Smooth muscle cell (in vitro differentiated cells): ENCODE measurements around the gene PLEKHA5. TPM values are rescaled to one million over a fixed set of nuclear protein-coding genes. Genes with fewer than 3 reads are reported as not detected.
"Not testable (repeated sequence)": the region's sequence is repeated elsewhere in the genome, so short reads cannot be mapped to it uniquely, and the experiment has no call there.

Experiments
- DNase-seq: peaks from one replicate; lab custom pipeline; 2025; ENCODE audit not compliant: unreplicated experiment; lab: John Stamatoyannopoulos, UW
- H2AFZ ChIP-seq: fragments of 200-600 bp; sonication (generic); 2 replicates; pipeline ENCODE4 v1.6.0; 2016; ENCODE audit warnings: antibody characterized with exemption, low read depth, mild to moderate bottlenecking
- H3F3A ChIP-seq: fragments of 200-600 bp; sonication (generic); 2 replicates; pipeline ENCODE4 v1.6.0; 2017; ENCODE audit warnings: antibody characterized with exemption, low read depth
- H3K27ac ChIP-seq: fragments of 200-600 bp; sonication (generic); 2 replicates; pipeline ENCODE4 v1.5.1; 2016; ENCODE audit warnings: low read depth, mild to moderate bottlenecking
- H3K27me3 ChIP-seq: fragments of 200-600 bp; sonication (generic); 2 replicates; pipeline ENCODE4 v1.6.1; 2016; ENCODE audit warnings: low read depth, mild to moderate bottlenecking
- H3K36me3 ChIP-seq: fragments of 200-600 bp; sonication (generic); 2 replicates; pipeline ENCODE4 v1.5.1; 2016; ENCODE audit warnings: low read depth
- H3K4me1 ChIP-seq: fragments of 200-600 bp; sonication (generic); 2 replicates; pipeline ENCODE4 v1.5.1; 2016; ENCODE audit warnings: low read depth
- H3K4me2 ChIP-seq: fragments of 200-600 bp; sonication (generic); 2 replicates; pipeline ENCODE4 v1.6.0; 2016; ENCODE audit warnings: mild to moderate bottlenecking
- H3K4me3 ChIP-seq: fragments of 200-600 bp; sonication (generic); 2 replicates; pipeline ENCODE4 v1.5.1; 2016; ENCODE audit warnings: mild to moderate bottlenecking
- H3K79me2 ChIP-seq: fragments of 200-600 bp; sonication (generic); 2 replicates; pipeline ENCODE4 v1.6.0; 2016; ENCODE audit warnings: low read depth, mild to moderate bottlenecking
- H3K9ac ChIP-seq: fragments of 200-600 bp; sonication (generic); 2 replicates; pipeline ENCODE4 v1.6.0; 2016; ENCODE audit warnings: low read depth
- H3K9me3 ChIP-seq: fragments of 200-600 bp; sonication (generic); replicated peaks from 2 replicates; pipeline ENCODE4 v1.5.1; 2016; ENCODE audit warnings: low read depth
- H4K20me1 ChIP-seq: fragments of 200-600 bp; sonication (generic); 2 replicates; pipeline ENCODE4 v1.6.0; 2016; ENCODE audit warnings: low read depth
- CTCF ChIP-seq: fragments of 200-600 bp; sonication (generic); IDR thresholded peaks from 2 replicates; pipeline ENCODE4 v1.5.1; 2017; ENCODE audit warnings: borderline replicate concordance, mild to moderate bottlenecking, antibody characterized with exemption; ENCODE audit not compliant: insufficient read depth, poor library complexity, severe bottlenecking
- WGBS: methylation state at CpG from one replicate; pipeline ENCODE4 v1.1.7; 2016; ENCODE audit warnings: low lambda C conversion rate; 5-methylcytosine and 5-hydroxymethylcytosine counted together
- polyA plus RNA-seq: library from polyadenylated mRNA; unstranded; fragments of >200 nt; fragmentation: Nextera tagmentation; extraction: Ambion mirVana; gene quantifications from 2 replicates; pipeline ENCODE4 v1.2.1, GENCODE V29; 2016
- total RNA-seq: library from RNA; depleted of rRNA; stranded (reverse); fragments of >200 nt; gene quantifications from 2 replicates; pipeline ENCODE4 v1.2.3, GENCODE V29; 2014

The PLEKHA5 gene
- total and polyA plus RNA-seq, 2 experiments from 2014 or later, result 21.4 to 43.1 TPM

GRCh38 chr12:19084547-19084946, 45.0 kb upstream of the PLEKHA5 start:
- H3K27me3 ChIP-seq, result no peaks in the 10 kb centered on the region
- 93% methylated on average over 4 of the region's 4 CpGs for WGBS
- H3F3A ChIP-seq, result no peaks in the 10 kb centered on the region
- H4K20me1 ChIP-seq, result no peaks in the 10 kb centered on the region
- H3K4me1 ChIP-seq, result no peaks in the 10 kb centered on the region
- H3K79me2 ChIP-seq, result no peaks in the 10 kb centered on the region
- no peak overlapping the region for H2AFZ ChIP-seq
- H3K4me2 ChIP-seq, result no peak overlapping the region
- H3K27ac ChIP-seq, result no peak overlapping the region
- H3K9me3 ChIP-seq, result no peaks in the 10 kb centered on the region
- H3K4me3 ChIP-seq, result no peak overlapping the region
- no peak for DNase-seq
- H3K9ac ChIP-seq, result no peak overlapping the region
- no peaks in the 10 kb centered on the region for H3K36me3 ChIP-seq
- TF ChIP-seq CTCF, result no peak

- H2AFZ ChIP-seq, result no peak overlapping the region
- no peak for TF ChIP-seq CTCF
Measured at GRCh38 chr12:19085090-19085489, 44.4 kb upstream of the PLEKHA5 start.

DNA sequence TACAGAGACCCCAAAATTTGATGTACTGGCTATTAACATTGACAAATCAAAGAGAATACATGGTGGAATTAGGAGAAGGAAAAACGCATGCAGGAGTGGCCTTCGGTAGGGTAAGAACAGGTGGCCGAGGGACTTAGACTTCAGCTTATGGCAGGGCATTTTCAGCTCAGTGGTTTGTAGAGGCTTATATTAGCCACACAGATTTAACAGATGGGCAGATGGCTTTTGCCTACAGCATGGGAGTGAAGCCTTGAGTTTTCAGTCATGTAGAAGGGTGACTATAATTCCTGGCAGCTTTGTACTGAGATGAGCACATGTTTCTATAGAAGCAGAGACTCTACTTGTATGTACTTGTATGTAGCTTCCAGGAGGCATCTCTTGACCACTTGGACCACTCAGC, 40.9 kb upstream of the PLEKHA5 start:
- no peaks in the 10 kb centered on the region for H3K4me1 ChIP-seq
- H3K27ac ChIP-seq, result no peak overlapping the region
- no peak overlapping the region for H3K4me2 ChIP-seq
- no peaks in the 10 kb centered on the region for H3K27me3 ChIP-seq
- no peak overlapping the region for H2AFZ ChIP-seq
- TF ChIP-seq CTCF, result no peak
- H3K36me3 ChIP-seq, result no peaks in the 10 kb centered on the region
- no peaks in the 10 kb centered on the region for H3F3A ChIP-seq
- H3K9ac ChIP-seq, result no peak overlapping the region
- H3K79me2 ChIP-seq, result no peaks in the 10 kb centered on the region
- no peaks in the 10 kb centered on the region for H3K9me3 ChIP-seq
- WGBS, result 97% methylated on average over 3 of the region's 3 CpGs
- H4K20me1 ChIP-seq, result no peaks in the 10 kb centered on the region
- DNase-seq, result no peak
- H3K4me3 ChIP-seq, result no peak overlapping the region

More at GRCh38 chr12:19085090-19085489, 44.4 kb upstream of the PLEKHA5 start:
- Histone ChIP-seq H3K27me3 (no peaks in the 10 kb centered on the region), H3K4me1 (no peaks in the 10 kb centered on the region), H3K4me3 (no peak overlapping the region), H3K4me2 (no peak overlapping the region), H3K9me3 (no peaks in the 10 kb centered on the region), H3K27ac (no peak overlapping the region), H3F3A (no peaks in the 10 kb centered on the region), H3K79me2 (no peaks in the 10 kb centered on the region), H4K20me1 (no peaks in the 10 kb centered on the region), H3K36me3 (no peaks in the 10 kb centered on the region), H3K9ac (no peak overlapping the region)
- DNase-seq, result no peak
- WGBS, result 85% methylated on average over 2 of the region's 2 CpGs

DNA sequence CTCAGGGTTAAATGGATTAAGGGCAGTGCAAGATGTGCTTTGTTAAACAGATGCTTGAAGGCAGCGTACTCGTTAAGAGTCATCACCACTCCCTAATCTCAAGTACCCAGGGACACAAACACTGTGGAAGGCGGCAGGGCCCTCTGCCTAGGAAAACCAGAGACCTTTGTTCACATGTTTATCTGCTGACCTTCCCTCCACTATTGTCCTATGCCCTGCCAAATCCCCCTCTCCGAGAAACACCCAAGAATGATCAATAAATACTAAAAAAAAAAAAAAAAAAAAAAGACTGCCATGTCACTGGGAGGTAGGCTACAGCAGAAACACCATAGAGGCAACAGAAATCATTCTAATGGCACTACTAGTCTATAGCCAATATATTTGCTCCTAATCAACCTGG, 37.1 kb upstream of the PLEKHA5 start:
- DNase-seq, H3K4me2 ChIP-seq, H4K20me1 ChIP-seq, H2AFZ ChIP-seq, H3K4me1 ChIP-seq, H3K9me3 ChIP-seq, H3F3A ChIP-seq, H3K4me3 ChIP-seq, H3K79me2 ChIP-seq, H3K36me3 ChIP-seq, H3K9ac ChIP-seq, H3K27ac ChIP-seq, H3K27me3 ChIP-seq: not testable (repeated sequence)
- WGBS, result 59% methylated on average over 4 of the region's 4 CpGs
